ENCODE data around the gene IGLON5.

IGLON5 gene

DNA sequence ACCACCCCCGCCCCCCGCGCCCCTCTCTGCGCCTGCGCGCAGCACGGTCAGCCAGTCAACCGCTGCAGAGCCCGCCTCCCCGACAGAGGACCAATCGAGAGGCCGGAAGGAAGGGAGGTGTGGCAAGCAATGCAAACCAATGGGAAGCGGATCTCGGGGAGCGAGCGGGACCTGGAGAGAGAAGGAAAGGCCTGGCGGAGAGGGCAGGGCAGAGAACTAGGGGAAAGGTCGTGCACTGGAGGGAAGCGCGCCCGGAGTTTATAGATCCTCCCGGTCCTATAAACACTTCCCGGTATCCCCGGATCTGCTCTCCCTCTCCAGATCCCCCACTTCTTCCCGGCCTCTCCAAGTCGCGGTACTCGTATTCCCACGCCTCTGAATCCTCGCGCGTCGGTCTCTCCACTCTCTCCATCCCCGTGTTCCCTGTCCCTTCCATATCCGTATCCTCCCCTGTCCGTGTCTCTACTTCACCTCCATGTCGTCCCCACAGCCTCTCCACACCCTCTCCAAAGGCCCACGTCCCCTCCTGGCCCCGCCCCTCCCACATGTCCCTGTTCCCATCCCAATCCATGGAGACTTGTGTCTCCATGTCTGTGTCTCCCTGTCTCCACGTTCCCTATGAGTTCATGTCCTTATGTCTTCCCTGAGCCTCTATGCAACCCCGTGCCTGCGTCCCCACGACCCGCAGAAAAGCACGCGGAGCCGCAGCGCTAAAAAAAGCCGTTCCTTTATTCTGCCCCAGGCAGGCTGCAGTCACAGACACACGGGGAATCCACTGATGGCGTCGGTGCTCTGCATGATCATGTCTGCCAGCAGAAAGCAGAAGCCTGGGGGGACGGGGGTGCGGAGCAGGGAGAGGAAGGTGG lies 55.2 kb downstream of the IGLON5 start:
- peak; percentile 20 to 30 for DNase-seq

DNA sequence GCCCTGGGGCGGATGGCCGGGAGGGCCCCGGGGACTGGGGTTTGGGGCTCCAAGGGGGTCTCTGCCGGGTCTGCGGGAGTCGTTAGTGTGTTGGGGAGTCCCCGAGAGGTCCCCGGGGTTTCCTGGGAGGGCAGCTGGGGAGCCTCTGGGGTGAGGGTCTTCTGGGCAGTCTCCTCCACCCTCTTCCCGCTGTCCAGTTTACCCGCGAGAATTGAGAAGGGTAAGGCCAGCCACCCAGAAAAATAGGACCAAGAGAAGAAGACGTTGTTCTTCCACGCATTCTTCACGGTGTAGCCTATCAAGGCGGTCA lies 55.8 kb downstream of the IGLON5 start:
- no peak for DNase-seq

DNA sequence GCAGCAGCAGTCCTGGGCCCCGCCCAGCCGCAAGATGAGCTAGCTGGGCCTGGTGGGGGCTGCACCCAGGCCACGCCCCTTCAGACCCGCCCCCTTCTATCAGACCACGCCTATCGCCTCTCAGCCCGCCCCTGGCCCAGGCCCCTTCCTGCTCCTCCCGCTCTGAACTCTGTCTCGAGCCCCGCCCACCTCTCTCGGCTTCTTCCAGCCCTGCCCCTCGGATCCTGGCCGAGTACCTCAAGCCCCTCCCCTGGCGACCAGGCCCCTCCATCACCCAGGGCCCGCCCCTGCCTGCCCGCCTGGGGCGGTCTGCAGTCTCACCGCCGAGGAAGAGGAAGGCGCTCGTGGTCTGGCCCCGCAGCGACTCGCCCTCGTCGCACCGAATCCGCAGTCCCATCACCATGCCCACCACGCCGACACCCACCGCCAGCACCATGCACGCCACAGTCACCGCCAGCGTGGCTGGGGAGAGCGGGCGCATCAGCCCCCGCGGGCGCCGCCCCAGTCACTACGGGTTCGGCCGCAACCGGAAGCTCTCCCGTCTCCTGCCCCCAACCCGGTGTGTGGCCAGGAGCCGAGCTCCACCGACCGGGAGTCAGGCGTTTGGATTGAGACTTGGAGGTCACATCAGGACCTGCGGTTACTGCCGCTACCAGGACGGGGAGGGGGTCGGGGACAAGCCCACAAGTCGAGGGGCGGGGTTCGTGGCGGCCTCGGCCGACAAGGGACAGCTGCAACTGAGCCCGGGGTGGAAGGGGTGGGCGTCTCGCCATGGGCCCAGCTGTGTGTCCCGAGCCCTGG lies 56.3 kb downstream of the IGLON5 start:
- DNase-seq, result no peak

DNA sequence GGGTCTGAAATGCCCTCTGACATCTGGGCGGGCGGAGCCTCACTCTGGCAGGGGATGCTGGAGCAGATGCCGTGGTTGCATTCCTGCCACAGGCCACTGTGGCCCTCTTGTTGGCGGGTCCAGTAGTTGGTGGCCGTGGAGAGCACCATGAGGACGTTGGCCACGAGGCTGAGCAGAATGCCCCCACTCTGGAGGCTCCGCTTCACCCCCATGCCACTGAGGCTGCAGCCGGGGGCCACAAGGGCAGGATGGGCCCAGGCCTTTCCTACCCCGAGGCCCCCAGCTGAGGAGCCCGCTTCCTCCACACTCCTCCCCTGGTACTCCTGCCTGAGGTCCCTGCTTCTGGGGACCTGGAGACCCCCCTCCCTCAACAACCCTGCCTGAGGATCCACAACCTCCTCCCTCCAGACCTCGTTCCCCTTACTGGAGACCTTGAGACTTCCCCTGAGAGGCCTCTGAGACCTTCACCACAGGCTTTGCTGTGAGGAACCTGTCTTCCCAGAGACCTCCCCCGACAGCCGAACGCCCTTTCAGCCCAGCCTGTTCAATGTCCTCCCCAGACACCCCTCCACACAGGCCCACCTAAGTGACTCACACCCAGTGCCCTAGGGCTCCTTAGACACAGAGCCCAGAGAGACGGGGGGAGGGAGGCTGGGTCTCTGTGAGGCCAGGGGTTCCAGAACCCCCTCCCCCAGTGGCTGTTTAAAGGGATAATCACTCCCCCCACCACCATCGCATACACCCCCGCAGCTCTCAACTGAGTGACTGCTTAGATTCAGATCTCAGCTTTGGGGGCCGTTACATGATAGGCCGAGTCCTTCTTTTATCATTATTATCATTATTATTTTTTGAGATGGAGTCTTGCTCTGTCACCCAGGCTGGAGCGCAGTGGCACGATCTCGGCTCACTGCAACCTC lies 57.2 kb downstream of the IGLON5 start, which contains the start of gene CLDND2:
CLDND2 (minus strand) TSS at position 638 of the 917 bp plus-strand sequence; CDS start at position 212, 426 bp downstream.
- DNase-seq, result no peak

DNA sequence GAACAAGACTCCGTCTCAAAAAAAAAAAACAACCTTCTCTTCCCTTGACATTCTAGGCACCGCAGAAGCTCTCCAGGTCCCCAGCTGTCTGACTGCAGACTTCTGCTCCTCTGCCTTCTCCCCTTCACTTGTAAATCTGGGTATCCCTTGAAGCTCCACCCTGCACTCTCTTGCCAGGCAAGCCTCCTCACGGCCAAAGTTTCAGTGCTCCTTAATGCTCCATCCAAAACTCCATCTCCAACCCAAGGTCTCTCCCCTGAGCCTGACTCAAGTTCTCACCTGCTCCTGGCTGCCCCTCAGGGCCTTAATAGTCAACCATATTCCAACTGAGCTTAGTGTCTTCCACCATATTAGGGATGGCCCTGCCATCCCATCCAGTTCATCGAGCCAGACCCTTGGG lies 58.8 kb downstream of the IGLON5 start:
- no peak for DNase-seq

DNA sequence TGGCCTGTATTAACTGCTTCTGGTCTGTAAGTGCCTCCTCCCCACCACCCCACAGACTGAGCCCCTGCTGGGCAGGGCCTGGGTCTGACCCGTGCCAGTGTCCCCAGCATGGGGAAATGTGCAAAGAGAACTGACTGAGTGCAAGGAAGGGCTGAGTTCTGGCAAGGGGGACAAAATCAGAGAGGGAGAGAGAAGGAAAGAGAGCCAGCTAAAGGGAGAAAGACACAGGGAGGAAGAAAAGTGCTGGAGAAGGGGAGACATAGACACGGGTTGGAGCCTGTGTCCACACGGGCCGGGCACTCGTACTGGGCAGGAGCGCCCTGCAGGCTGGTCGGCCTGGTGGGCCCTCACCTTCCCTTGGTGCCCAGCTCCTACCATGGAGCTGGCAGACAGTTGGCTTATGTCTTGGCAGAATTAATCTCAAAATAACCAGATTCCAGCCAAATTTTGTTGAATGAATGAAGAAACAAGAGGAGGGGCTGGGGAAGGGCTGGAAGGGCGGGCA lies 59.8 kb downstream of the IGLON5 start:
- DNase-seq, result no peak

DNA sequence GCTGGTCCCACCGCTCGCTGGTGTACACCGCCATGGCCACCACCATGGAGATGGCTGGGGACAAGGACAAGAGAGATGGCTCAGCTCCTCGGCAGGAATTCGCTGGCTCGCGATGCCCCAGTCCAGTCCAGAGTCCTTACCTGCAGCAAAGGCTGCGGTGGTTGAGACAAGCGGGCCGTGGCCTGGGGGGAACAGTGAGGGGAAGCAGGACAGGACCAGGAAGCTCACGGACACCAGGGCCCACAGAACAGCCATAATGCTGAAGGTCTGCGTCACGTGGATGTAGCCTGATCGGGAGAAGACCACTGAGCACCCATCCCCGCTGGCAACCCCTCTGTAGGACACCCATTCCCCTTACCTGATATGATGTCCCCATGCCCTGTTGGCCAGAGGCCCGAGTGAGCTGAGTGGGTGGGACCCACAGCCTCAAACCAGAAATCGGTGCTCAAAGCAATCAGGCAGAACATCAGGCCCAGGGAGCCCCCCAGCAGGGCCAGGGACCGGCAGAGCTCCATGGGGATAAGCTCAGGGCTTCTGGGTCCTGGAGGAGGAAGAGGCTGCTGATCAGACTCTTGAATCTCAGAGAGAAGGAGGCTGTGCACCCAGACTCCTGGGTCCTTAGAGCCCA lies 60.7 kb downstream of the IGLON5 start:
- DNase-seq, result no peak

DNA sequence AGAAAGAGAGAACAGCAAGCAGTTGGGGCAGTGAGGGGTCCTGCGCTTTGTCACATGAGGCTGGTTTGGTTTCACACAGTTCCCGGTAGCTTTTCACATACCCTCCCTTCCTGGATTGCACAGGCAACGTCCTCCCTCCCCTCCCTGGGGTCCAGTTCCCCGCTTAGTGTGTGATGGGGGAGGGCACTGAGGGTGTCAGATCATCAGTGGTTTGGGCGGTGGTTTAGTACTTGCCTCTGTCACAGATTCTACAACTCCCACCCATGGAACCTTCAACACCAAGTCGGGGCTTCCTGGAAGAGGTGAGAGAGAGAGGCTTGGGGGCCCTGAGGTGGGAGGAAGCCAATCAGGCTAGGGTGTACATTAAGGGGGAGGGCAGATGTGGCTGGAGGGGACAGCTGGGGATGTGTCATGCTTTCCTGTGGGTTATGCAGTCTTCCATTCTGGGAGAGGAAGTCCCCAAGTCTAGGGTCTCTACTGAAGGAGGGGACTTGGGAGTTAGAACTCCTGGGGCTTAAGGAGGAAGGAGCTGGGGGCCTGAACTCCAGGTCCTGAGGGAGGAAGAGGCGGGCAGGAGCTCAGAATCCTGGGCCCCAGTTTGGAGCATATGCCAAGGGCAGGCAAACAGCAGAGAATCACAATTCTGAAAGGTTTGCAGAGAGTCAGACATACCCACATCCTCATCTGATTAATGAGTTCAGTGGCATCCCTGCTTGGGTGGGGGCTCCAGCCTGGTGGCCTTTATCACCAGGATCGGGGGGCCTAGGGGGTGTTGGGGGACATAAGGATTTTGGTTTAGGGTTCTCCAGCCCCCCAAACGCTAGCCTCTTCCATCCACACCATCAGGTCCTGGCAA lies 61.4 kb downstream of the IGLON5 start, which contains the start of gene NKG7:
NKG7 (minus strand) TSS at position 6 of the 856 bp plus-strand sequence. CDS start 119 bp downstream, outside the sequence.
- DNase-seq, result no peak

DNA sequence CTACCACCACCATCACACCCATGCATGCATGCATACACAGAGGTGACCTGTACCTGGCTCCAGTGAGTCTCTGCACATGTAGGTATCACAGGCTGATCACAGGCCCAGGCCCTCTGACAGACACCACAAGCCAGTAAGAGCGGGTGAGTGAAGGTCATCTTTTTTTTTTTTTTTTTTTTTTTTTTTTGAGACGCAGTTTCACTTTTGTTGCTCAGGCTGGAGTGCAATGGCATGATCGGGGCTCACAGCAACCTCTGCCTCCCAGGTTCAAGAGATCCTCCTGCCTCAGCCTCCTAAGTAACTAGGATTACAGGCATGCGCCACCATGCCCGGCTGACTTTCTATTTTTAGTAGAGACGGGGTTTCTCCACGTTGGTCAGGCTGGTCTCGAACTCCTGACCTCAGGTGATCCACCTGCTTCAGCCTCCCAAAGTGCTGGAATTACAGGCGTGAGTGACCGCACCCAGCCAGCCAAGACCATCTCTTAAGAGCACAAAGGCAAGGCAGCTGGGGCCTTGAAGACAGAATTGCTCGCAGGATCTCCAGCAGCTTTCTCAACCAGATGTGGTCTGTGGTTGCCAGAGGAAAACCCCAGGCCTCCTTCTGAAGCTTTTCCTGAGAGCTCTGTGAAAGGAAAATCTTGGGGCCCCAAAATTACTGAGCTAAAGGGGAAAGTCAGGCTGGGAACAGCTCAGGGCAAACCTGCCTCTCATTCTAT lies 64.2 kb downstream of the IGLON5 start:
- no peak for DNase-seq

DNA sequence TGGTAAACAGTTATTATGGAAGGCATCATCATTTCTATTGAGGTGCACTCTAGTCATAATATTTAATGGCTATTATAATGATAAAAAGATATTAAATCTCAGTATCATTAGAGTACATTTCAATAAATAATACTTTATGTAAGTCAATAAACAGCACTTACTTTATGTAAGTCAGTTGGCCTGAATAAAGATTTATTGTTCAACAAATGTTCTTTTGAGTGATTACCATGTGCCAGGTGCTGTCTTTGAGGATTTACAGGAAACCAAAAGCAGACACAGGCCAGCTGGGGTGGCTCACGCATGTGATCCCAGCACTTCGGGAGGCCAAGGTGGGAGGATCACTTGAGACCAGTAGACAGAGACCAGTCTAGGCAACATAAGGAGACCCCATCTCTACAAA lies 66.0 kb downstream of the IGLON5 start:
- no peak for DNase-seq

DNA sequence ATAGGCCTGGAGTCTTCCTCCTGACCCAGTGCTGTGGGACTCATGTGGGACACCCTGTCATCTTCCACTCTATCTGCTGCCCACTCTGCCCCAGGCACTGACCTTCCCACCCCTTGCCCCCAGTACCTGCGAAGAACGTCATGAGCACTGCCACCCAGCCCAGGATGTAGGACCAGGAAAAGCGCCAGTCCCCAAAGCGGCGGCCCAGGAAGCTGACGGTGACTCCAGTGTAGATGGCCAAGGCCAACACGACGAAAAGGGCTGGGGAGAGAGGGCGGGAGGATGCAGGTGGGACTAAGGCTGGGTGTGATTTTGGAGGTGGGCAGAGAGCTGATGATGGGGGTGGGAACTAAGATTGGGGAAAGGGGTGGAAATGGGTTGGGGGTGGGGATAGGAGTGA lies 68.9 kb downstream of the IGLON5 start:
- DNase-seq, result no peak

Data from NCI-H2081 (cell line).